Endothelial cell of umbilical vein (primary cell): ENCODE results near the gene PDIA4. TPM values are rescaled to one million over a fixed set of nuclear protein-coding genes. Genes with fewer than 3 reads are reported as not detected.
"Not testable (repeated sequence)": the region's sequence is repeated elsewhere in the genome, so short reads cannot be mapped to it uniquely, and the experiment has no call there.

ENCODE experiments used
- BruUV-seq: library from RNA; stranded (reverse); fragments of 400-500 nt; replicated peaks from 2 replicates; lab custom pipeline; 2021; lab: Mats Ljungman, UMichigan
- CTCF ChIA-PET: fragments of 300-600, 350-600 bp; sonication (Branson Sonifier 250); formaldehyde crosslinking; loops from one replicate; lab custom pipeline; 2021; ENCODE audit warnings: antibody characterized with exemption, inconsistent platforms; lab: Charles Lee
- POLR2A ChIA-PET: fragments of 300-600, 350-600 bp; sonication (Branson Sonifier 250); formaldehyde crosslinking; loops from one replicate; lab custom pipeline; 2021; ENCODE audit warnings: antibody characterized with exemption, inconsistent platforms; lab: Charles Lee
- DNase-seq: peaks from one replicate; pipeline ENCODE4 v3.0.0-alpha.2; 2011; ENCODE audit warnings: low read depth, low spot score
- FAIRE-seq: peaks from 2 replicates; lab custom pipeline; 2011; peaks lifted over from hg19 to GRCh38; lab: Jason Lieb, UNC
- H2AFZ ChIP-seq: 2 replicates; pipeline ENCODE4 v1.6.0; 2012; ENCODE audit warnings: low read depth, low read length, control low read depth, inconsistent platforms
- H3K27ac ChIP-seq: 2 replicates; pipeline ENCODE4 v1.5.1; 2011; ENCODE audit warnings: low read depth, mild to moderate bottlenecking, control low read depth, low read length, moderate library complexity; ENCODE audit not compliant: insufficient read depth
- H3K27me3 ChIP-seq, 2 experiments: 2 replicates each; pipeline versions ENCODE4 v1.6.0 to v1.6.1; 2011; ENCODE audit warnings: low read length in 2 of 2, mixed read lengths in 1 of 2; ENCODE audit not compliant: control insufficient read depth in 2 of 2, insufficient read depth in 2 of 2
- H3K36me3 ChIP-seq, 2 experiments: 2 replicates in 1 of 2; 3 replicates in 1 of 2; pipeline ENCODE4 v1.5.1; 2011; ENCODE audit warnings: low read length in 2 of 2, mild to moderate bottlenecking in 1 of 2, moderate library complexity in 1 of 2; ENCODE audit not compliant: control insufficient read depth in 2 of 2, insufficient read depth in 2 of 2; ENCODE audit errors: extremely low read depth in 1 of 2
- H3K4me1 ChIP-seq: 3 replicates; pipeline ENCODE4 v1.5.1; 2011; ENCODE audit warnings: mild to moderate bottlenecking, low read length; ENCODE audit not compliant: control insufficient read depth, insufficient read depth; ENCODE audit errors: extremely low read depth
- H3K4me2 ChIP-seq: 2 replicates; pipeline ENCODE4 v1.6.1; 2011; ENCODE audit warnings: low read length, control low read depth, mixed read lengths; ENCODE audit not compliant: insufficient read depth
- H3K4me3 ChIP-seq, 3 experiments: fragments of 200-600 bp in 1 of 3; sonication (generic), shearing (Covaris generic) in 1 of 3; replicated peaks in 1 of 3; 2 replicates each; pipeline ENCODE4 v1.5.1; 2011 to 2016; ENCODE audit warnings: control low read depth in 3 of 3, low read length in 3 of 3, mild to moderate bottlenecking in 2 of 3, inconsistent platforms in 1 of 3, low read depth in 1 of 3, moderate library complexity in 1 of 3; ENCODE audit not compliant: insufficient read depth in 1 of 3
- H3K79me2 ChIP-seq: 2 replicates; pipeline ENCODE4 v1.6.0; 2012; ENCODE audit warnings: low read length, inconsistent platforms; ENCODE audit not compliant: control insufficient read depth, insufficient read depth
- H3K9ac ChIP-seq: replicated peaks from 2 replicates; pipeline ENCODE3; 2011; ENCODE audit warnings: low read length, control low read depth; ENCODE audit not compliant: insufficient read depth; ENCODE audit errors: extremely low read depth
- H3K9me1 ChIP-seq: replicated peaks from 3 replicates; pipeline ENCODE4 v1.6.0; 2011; ENCODE audit warnings: mild to moderate bottlenecking, low read length; ENCODE audit not compliant: control insufficient read depth, insufficient read depth; ENCODE audit errors: extremely low read depth
- H3K9me3 ChIP-seq: replicated peaks from 2 replicates; pipeline ENCODE4 v1.5.1; 2012; ENCODE audit warnings: low read length, inconsistent platforms; ENCODE audit not compliant: control insufficient read depth, insufficient read depth
- H4K20me1 ChIP-seq: replicated peaks from 2 replicates; pipeline ENCODE3; 2011; ENCODE audit warnings: mild to moderate bottlenecking, low read length; ENCODE audit not compliant: control insufficient read depth, insufficient read depth; ENCODE audit errors: extremely low read depth
- CTCF ChIP-seq, 2 donors: IDR thresholded peaks; 1 replicate in 1 of 2; 2 replicates in 1 of 2; pipeline ENCODE4 v1.5.1; 2011; ENCODE audit warnings: low read length in 2 of 2, mild to moderate bottlenecking in 2 of 2, moderate library complexity in 2 of 2, control low read depth in 1 of 2, inconsistent platforms in 1 of 2, low read depth in 1 of 2; ENCODE audit not compliant: insufficient read depth in 1 of 2; ENCODE audit errors: extremely low read depth in 1 of 2
- EZH2 ChIP-seq: IDR thresholded peaks from 2 replicates; pipeline ENCODE4 v1.6.1; 2012; ENCODE audit warnings: borderline replicate concordance, low read depth, mild to moderate bottlenecking, moderate library complexity, low read length, inconsistent platforms; ENCODE audit not compliant: severe bottlenecking
- FOS ChIP-seq: IDR thresholded peaks from 2 replicates; pipeline ENCODE4 v1.6.1; 2011; ENCODE audit warnings: mild to moderate bottlenecking, low read length, moderate library complexity, borderline replicate concordance; ENCODE audit not compliant: insufficient read depth
- GATA2 ChIP-seq: IDR thresholded peaks from 2 replicates; pipeline ENCODE4 v1.7.0; 2011; ENCODE audit warnings: low read depth, mild to moderate bottlenecking, moderate library complexity, mixed read lengths, low read length; ENCODE audit not compliant: insufficient read length, insufficient read depth
- JUN ChIP-seq: IDR thresholded peaks from 2 replicates; pipeline ENCODE4 v1.6.1; 2011; ENCODE audit warnings: borderline replicate concordance, low read depth; ENCODE audit not compliant: insufficient read length, insufficient read depth
- MAX ChIP-seq: IDR thresholded peaks from 2 replicates; pipeline ENCODE4 v1.6.1; 2011; ENCODE audit not compliant: insufficient read depth, insufficient read length
- MYC ChIP-seq: IDR thresholded peaks from one replicate; pipeline ENCODE4 v1.6.1; 2011; ENCODE audit warnings: mild to moderate bottlenecking, low read depth, low read length
- POLR2AphosphoS5 ChIP-seq: IDR thresholded peaks from 2 replicates; pipeline ENCODE4 v1.6.1; 2012; ENCODE audit warnings: low read depth, mild to moderate bottlenecking, control low read depth, low read length, moderate library complexity; ENCODE audit not compliant: insufficient read depth
- dilution Hi-C: fragments of 300-500 bp; cut with MboI; formaldehyde crosslinking; loops from one replicate; pipeline ENCODE4 v1.15.0; 2019; ENCODE audit warnings: low sequenced_read_pairs; ENCODE audit not compliant: extremely low pct_ligation_motif_present
- intact Hi-C: fragments of 100-400 bp; cut with micrococcal nuclease; formaldehyde crosslinking; loops from one replicate; pipeline ENCODE4 v1.10.0; 2022
- polyA plus RNA-seq, 4 experiments: library from polyadenylated mRNA; depleted of rRNA in 3 of 4; stranded (reverse) in 3 of 4; unstranded in 1 of 4; fragments of >200 nt; gene quantifications; 2 replicates each; pipeline versions ENCODE4 v1.2.1 to v1.2.3, GENCODE V29; 2011 to 2012; ENCODE audit warnings: missing spikeins in 1 of 4
- total RNA-seq: library from RNA; stranded (reverse); gene quantifications from 2 replicates; pipeline ENCODE4 v1.2.3, GENCODE V29; 2021

The PDIA4 gene
- total and polyA plus RNA-seq, 2 donors (not counting 3 experiments of a cell fraction or from before 2014, with no cell fraction given): 217 to 308 TPM

- Histone ChIP-seq H3K27me3 (no peaks in the 10 kb centered on the region), H2AFZ (no peak overlapping the region), H3K4me3 (no peak overlapping the region), H3K9me3 (no peaks in the 10 kb centered on the region), H3K9ac (no peak overlapping the region), H3K79me2 (peaks cover 17% of the 10 kb centered on the region), H4K20me1 (no peaks in the 10 kb centered on the region), H3K36me3 (no peaks in the 10 kb centered on the region), H3K4me2 (no peak overlapping the region), H3K9me1 (no peaks in the 10 kb centered on the region), H3K27ac (no peak overlapping the region), H3K4me1 (peaks cover 12% of the 10 kb centered on the region)
- BruUV-seq: no TSS peak
- CTCF ChIA-PET: no interaction called here
- DNase-seq (no peak), FAIRE-seq (no peak)
- dilution Hi-C loops: no loop called here
- intact Hi-C loops: no loop called here
- TF ChIP-seq JUN: no peak
- TF ChIP-seq EZH2: no peak
- no peak for TF ChIP-seq MAX
- no peak for TF ChIP-seq MYC
- TF ChIP-seq POLR2AphosphoS5: no peak
- no peak for TF ChIP-seq GATA2
- no peak for TF ChIP-seq CTCF (IDR thresholded peaks at IDR 0.05; ENCODE audit: extremely low read depth in 1 of 2, insufficient read depth in 1 of 2, low read depth in 1 of 2, low read length in 2 of 2)
- no peak for TF ChIP-seq FOS
- POLR2A ChIA-PET: no interaction called here
These were observed 3.1 kb upstream of the PDIA4 start for GRCh38 chr7:149031353-149031910.

GRCh38 chr7:149030439-149030838, 2.1 kb upstream of the PDIA4 start:
- H3K9ac ChIP-seq, H3K27me3 ChIP-seq, FAIRE-seq, H3K9me3 ChIP-seq, intact Hi-C loops, H3K27ac ChIP-seq, H3K9me1 ChIP-seq, H2AFZ ChIP-seq, dilution Hi-C loops, H3K36me3 ChIP-seq, H3K4me3 ChIP-seq, DNase-seq, H4K20me1 ChIP-seq, BruUV-seq, H3K4me2 ChIP-seq: not testable (repeated sequence)
- POLR2A ChIA-PET: interaction anchor here (0.6 kb wide), 1 partner anchor 83 kb away, joined by 5 read pairs; no protein-coding TSS in a partner anchor
- CTCF ChIA-PET: interaction anchor here (4.9 to 7.6 kb wide), 2 partner anchors 24 to 35 kb away, joined by 40 to 79 read pairs; no protein-coding TSS in a partner anchor
- Histone ChIP-seq H3K79me2 (peaks cover 27% of the 10 kb centered on the region), H3K4me1 (peaks cover 12% of the 10 kb centered on the region)
